PC-9 (cell line): Measurements from ENCODE around the gene BCKDHB. TPM values are rescaled to one million over a fixed set of nuclear protein-coding genes. Genes with fewer than 3 reads are reported as not detected.

ENCODE experiments used
- BruUV-seq: library from RNA; stranded (reverse); fragments of 400-500 nt; replicated peaks from 2 replicates; lab custom pipeline; 2021; lab: Mats Ljungman, UMichigan
- CTCF ChIA-PET: fragments of 300-600 bp; sonication (Branson Sonifier 250); formaldehyde crosslinking; loops from one replicate; lab custom pipeline; 2022; ENCODE audit warnings: antibody characterized with exemption; lab: Charles Lee
- POLR2A ChIA-PET: fragments of 300-600 bp; sonication (Branson Sonifier 250); formaldehyde crosslinking; loops from one replicate; lab custom pipeline; 2022; ENCODE audit warnings: antibody characterized with exemption; ENCODE audit not compliant: unreplicated experiment; lab: Charles Lee
- DNase-seq, 2 experiments: peaks; one replicate each; pipeline versions ENCODE4 v3.0.0 to v3.0.0-alpha.2; 2015 to 2022; ENCODE audit warnings: mixed read lengths in 1 of 2
- H2AFZ ChIP-seq: fragments of 200-600 bp; sonication (generic); 2 replicates; pipeline ENCODE4 v1.8.1; 2017; ENCODE audit warnings: antibody characterized with exemption
- H3F3A ChIP-seq: fragments of 200-600 bp; sonication (generic); 2 replicates; pipeline ENCODE4 v1.8.1; 2017; ENCODE audit warnings: antibody characterized with exemption, mild to moderate bottlenecking, low read depth; ENCODE audit not compliant: insufficient read depth
- H3K27ac ChIP-seq: fragments of 200-600 bp; sonication (generic); 2 replicates; pipeline ENCODE4 v1.6.1; 2016; ENCODE audit warnings: mixed run types
- H3K27me3 ChIP-seq: fragments of 200-600 bp; sonication (generic); 2 replicates; pipeline ENCODE4 v1.6.1; 2016; ENCODE audit warnings: low read depth, mixed run types; ENCODE audit not compliant: insufficient read depth
- H3K36me3 ChIP-seq: fragments of 200-600 bp; sonication (generic); 2 replicates; pipeline ENCODE4 v1.6.1; 2016; ENCODE audit warnings: low read depth, mixed run types
- H3K4me1 ChIP-seq: fragments of 200-600 bp; sonication (generic); replicated peaks from 2 replicates; pipeline ENCODE4 v1.6.1; 2016; ENCODE audit warnings: mixed run types; ENCODE audit not compliant: insufficient read depth
- H3K4me2 ChIP-seq: fragments of 200-600 bp; sonication (generic); 2 replicates; pipeline ENCODE4 v1.6.1; 2017; ENCODE audit warnings: mixed run types
- H3K4me3 ChIP-seq: fragments of 200-600 bp; sonication (generic); 2 replicates; pipeline ENCODE4 v1.6.1; 2016; ENCODE audit warnings: mixed run types
- H3K79me2 ChIP-seq: fragments of 200-600 bp; sonication (generic); 2 replicates; pipeline ENCODE4 v1.6.1; 2017; ENCODE audit warnings: low read depth, mixed run types
- H3K9me2 ChIP-seq: fragments of 200-600 bp; sonication (generic); 2 replicates; pipeline ENCODE4 v1.8.1; 2017; ENCODE audit warnings: mild to moderate bottlenecking; ENCODE audit not compliant: insufficient read depth
- H3K9me3 ChIP-seq: fragments of 200-600 bp; sonication (generic); 2 replicates; pipeline ENCODE4 v1.8.1; 2016; ENCODE audit warnings: low read depth; ENCODE audit not compliant: insufficient read depth
- H4K20me1 ChIP-seq: fragments of 200-600 bp; sonication (generic); 2 replicates; pipeline ENCODE4 v1.8.1; 2017; ENCODE audit not compliant: insufficient read depth
- EZH2 ChIP-seq: fragments of 200-600 bp; sonication (generic); IDR thresholded peaks from 2 replicates; pipeline ENCODE4 v1.8.0; 2017; ENCODE audit warnings: antibody characterized with exemption, low read depth
- intact Hi-C: fragments of 100-400 bp; cut with micrococcal nuclease; formaldehyde crosslinking; loops from one replicate; pipeline ENCODE4 v1.10.0; 2022; ENCODE audit not compliant: unreplicated experiment
- total RNA-seq: library from RNA; stranded (reverse); gene quantifications from 2 replicates; pipeline ENCODE4 v1.2.3, GENCODE V29; 2021
- TF ChIP-seq, protein P1 (sequence below): fragments of 200-600 bp; sonication (generic); conservative IDR thresholded peaks from 2 replicates; pipeline ENCODE4 v1.6.1; 2017; ENCODE audit warnings: mixed run types, antibody characterized with exemption, mild to moderate bottlenecking, moderate library complexity

Gene BCKDHB
- total RNA-seq, 1 experiment from 2014 or later, result 29.7 TPM

GRCh38 chr6:80214436-80215022, 108.1 kb downstream of the BCKDHB start:
- CTCF ChIA-PET, result interaction anchor here (0.6 to 0.9 kb wide), 3 partner anchors 84 to 1539 kb away, joined by 3 to 7 read pairs (median 3); no protein-coding TSS in a partner anchor
- Histone ChIP-seq H3K4me1 (0 out of 2 replicates have a peak, but pooled peaks cover 7% of the 10 kb centered on the region), H3K9me3 (no peaks in the 10 kb centered on the region), H3K79me2 (no peaks in the 10 kb centered on the region), H2AFZ (no peak overlapping the region), H3K36me3 (no peaks in the 10 kb centered on the region), H3K4me3 (no peak overlapping the region), H3K4me2 (no peak overlapping the region), H3K9me2 (no peaks in the 10 kb centered on the region), H3K27ac (no peak overlapping the region), H4K20me1 (no peaks in the 10 kb centered on the region), H3F3A (no peaks in the 10 kb centered on the region), H3K27me3 (no peaks in the 10 kb centered on the region)
- peak in 1 of 2 experiments; percentile 7 for DNase-seq
- no TSS peak for BruUV-seq
- TF ChIP-seq, protein P1, sequence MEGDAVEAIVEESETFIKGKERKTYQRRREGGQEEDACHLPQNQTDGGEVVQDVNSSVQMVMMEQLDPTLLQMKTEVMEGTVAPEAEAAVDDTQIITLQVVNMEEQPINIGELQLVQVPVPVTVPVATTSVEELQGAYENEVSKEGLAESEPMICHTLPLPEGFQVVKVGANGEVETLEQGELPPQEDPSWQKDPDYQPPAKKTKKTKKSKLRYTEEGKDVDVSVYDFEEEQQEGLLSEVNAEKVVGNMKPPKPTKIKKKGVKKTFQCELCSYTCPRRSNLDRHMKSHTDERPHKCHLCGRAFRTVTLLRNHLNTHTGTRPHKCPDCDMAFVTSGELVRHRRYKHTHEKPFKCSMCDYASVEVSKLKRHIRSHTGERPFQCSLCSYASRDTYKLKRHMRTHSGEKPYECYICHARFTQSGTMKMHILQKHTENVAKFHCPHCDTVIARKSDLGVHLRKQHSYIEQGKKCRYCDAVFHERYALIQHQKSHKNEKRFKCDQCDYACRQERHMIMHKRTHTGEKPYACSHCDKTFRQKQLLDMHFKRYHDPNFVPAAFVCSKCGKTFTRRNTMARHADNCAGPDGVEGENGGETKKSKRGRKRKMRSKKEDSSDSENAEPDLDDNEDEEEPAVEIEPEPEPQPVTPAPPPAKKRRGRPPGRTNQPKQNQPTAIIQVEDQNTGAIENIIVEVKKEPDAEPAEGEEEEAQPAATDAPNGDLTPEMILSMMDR, result peak; percentile 73
- no peak for TF ChIP-seq EZH2
- POLR2A ChIA-PET, result interaction anchor here (0.7 kb wide), 1 partner anchor 555 kb away, joined by 4 read pairs; no protein-coding TSS in a partner anchor
- intact Hi-C loops, result loop anchor here (1.0 to 10.0 kb wide), 3 partner anchors 72 to 1770 kb away; no protein-coding TSS in a partner anchor

DNA sequence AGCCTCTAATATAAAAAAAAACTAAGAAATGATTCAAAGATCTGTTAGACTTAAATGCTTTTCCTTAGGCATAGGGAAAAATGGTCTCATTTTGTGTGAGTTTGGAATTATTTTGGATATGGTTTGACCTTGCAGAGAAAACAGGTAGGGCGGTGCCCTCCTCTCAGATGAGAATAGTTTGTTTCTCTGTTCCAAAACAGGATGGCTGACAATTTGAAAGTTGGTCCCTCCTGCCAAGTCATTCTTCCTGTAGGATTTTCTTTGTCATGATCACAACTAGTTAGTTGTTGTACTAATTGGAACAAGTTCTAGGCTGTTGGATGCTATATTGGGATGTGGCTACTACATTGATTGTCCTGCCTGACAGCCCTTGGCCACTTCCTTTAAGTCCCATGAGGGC, 108.6 kb downstream of the BCKDHB start:
- Histone ChIP-seq H3K27ac (no peak overlapping the region), H4K20me1 (no peaks in the 10 kb centered on the region), H3K4me3 (no peak overlapping the region), H3K9me3 (no peaks in the 10 kb centered on the region), H3K79me2 (no peaks in the 10 kb centered on the region), H3F3A (no peaks in the 10 kb centered on the region), H3K27me3 (no peaks in the 10 kb centered on the region), H3K9me2 (no peaks in the 10 kb centered on the region), H3K4me2 (no peak overlapping the region), H2AFZ (no peak overlapping the region), H3K4me1 (0 out of 2 replicates have a peak, but pooled peaks cover 7% of the 10 kb centered on the region), H3K36me3 (no peaks in the 10 kb centered on the region)
- DNase-seq, result no peak
- CTCF ChIA-PET, result no interaction called here
- POLR2A ChIA-PET, result no interaction called here
- TF ChIP-seq EZH2, result no peak
- TF ChIP-seq, protein P1, result no peak
- no TSS peak for BruUV-seq
- intact Hi-C loops, result loop anchor here (10.0 kb wide), 1 partner anchor 1770 kb away; no protein-coding TSS in a partner anchor

DNA sequence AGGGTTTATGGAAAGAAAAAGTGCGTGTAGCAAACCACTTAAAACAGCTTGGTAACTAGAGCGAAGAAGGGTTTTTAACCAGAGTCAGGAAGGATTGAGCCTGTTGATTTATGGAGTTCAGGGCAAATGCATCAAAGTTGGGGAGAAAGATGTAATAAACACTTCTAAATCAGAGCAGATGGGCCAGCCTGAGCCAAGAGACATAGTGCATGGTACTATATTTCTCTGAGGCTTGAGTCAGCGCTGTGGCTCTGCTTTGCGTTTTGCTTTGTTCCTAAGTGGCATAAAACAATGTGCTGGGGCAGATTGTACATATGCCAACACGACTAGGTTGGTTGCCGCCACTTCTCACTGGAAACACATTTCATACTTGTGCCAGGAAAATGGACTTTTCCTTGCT, 111.3 kb downstream of the BCKDHB start:
- Histone ChIP-seq H3K4me1 (no peaks in the 10 kb centered on the region), H3K9me3 (no peaks in the 10 kb centered on the region), H3K4me3 (no peak overlapping the region), H3K4me2 (no peak overlapping the region), H3K27me3 (no peaks in the 10 kb centered on the region), H3F3A (no peaks in the 10 kb centered on the region), H3K36me3 (no peaks in the 10 kb centered on the region), H3K27ac (no peak overlapping the region), H3K9me2 (no peaks in the 10 kb centered on the region), H4K20me1 (no peaks in the 10 kb centered on the region), H2AFZ (no peak overlapping the region), H3K79me2 (no peaks in the 10 kb centered on the region)
- CTCF ChIA-PET, result no interaction called here
- DNase-seq, result no peak
- POLR2A ChIA-PET, result interaction anchor here (0.7 kb wide), 1 partner anchor 1727 kb away, joined by 11 read pairs; no protein-coding TSS in a partner anchor
- no peak for TF ChIP-seq EZH2
- TF ChIP-seq, protein P1, result no peak
- BruUV-seq, result no TSS peak
- intact Hi-C loops, result loop anchor here (10.0 kb wide), 1 partner anchor 1767 kb away; no protein-coding TSS in a partner anchor
